IMR-90 (cell line): ENCODE results near the gene GRAMD1A. TPM values are rescaled to one million over a fixed set of nuclear protein-coding genes. Genes with fewer than 3 reads are reported as not detected.

Experiments used
- ATAC-seq: fragments of 200-7000 bp; cut with Tn5 transposase; 2 replicates; pipeline ENCODE4 v1.9.1; 2020; ENCODE audit warnings: low read depth, mild to moderate bottlenecking, moderate library complexity
- BruUV-seq: library from RNA; stranded (reverse); fragments of 400-500 nt; replicated peaks from 2 replicates; lab custom pipeline; 2021; lab: Mats Ljungman, UMichigan
- CTCF ChIA-PET: fragments of 300-600 bp; formaldehyde crosslinking; extraction: SDS; loops from one replicate; lab custom pipeline; 2021; ENCODE audit warnings: antibody characterized with exemption; lab: Yijun Ruan, JAX
- POLR2A ChIA-PET: fragments of 300-600 bp; sonication (Branson Sonifier 250); formaldehyde crosslinking; loops from one replicate; lab custom pipeline; 2022; ENCODE audit warnings: antibody characterized with exemption; ENCODE audit not compliant: unreplicated experiment; lab: Charles Lee
- DNase-seq: peaks from one replicate; pipeline ENCODE4 v3.0.0; 2013
- H2AFZ ChIP-seq: replicated peaks from 2 replicates; pipeline ENCODE3; 2013; ENCODE audit warnings: low read length, mild to moderate bottlenecking; ENCODE audit not compliant: poor library complexity
- H2AK5ac ChIP-seq: 2 replicates; pipeline ENCODE4 v1.6.1; 2013; ENCODE audit warnings: low read depth, low read length, inconsistent platforms
- H2AK9ac ChIP-seq: replicated peaks from 2 replicates; pipeline ENCODE3; 2013; ENCODE audit warnings: mild to moderate bottlenecking, low read depth, low read length, moderate library complexity; ENCODE audit not compliant: poor library complexity
- H2BK120ac ChIP-seq: 2 replicates; pipeline ENCODE4 v1.6.1; 2013; ENCODE audit warnings: low read depth, low read length, inconsistent platforms
- H2BK15ac ChIP-seq: 3 replicates; pipeline ENCODE4 v1.6.1; 2013; ENCODE audit warnings: low read depth, low read length, inconsistent platforms
- H2BK20ac ChIP-seq: 2 replicates; pipeline ENCODE4 v1.6.1; 2013; ENCODE audit warnings: low read depth, mild to moderate bottlenecking, inconsistent platforms, low read length, moderate library complexity
- H2BK5ac ChIP-seq: 2 replicates; pipeline ENCODE4 v1.6.1; 2013; ENCODE audit warnings: mild to moderate bottlenecking, low read depth, low read length, inconsistent platforms; ENCODE audit not compliant: poor library complexity, severe bottlenecking
- H3K14ac ChIP-seq: replicated peaks from 2 replicates; pipeline ENCODE4 v1.6.1; 2013; ENCODE audit warnings: low read depth, low read length, inconsistent platforms
- H3K18ac ChIP-seq: 2 replicates; pipeline ENCODE4 v1.6.1; 2013; ENCODE audit warnings: low read depth, low read length, control low read depth
- H3K23ac ChIP-seq: 2 replicates; pipeline ENCODE4 v1.6.1; 2013; ENCODE audit warnings: low read depth, low read length, inconsistent platforms
- H3K27ac ChIP-seq: 2 replicates; pipeline ENCODE4 v1.5.1; 2013; ENCODE audit warnings: mild to moderate bottlenecking, control low read depth, low read length; ENCODE audit not compliant: insufficient read depth
- H3K27me3 ChIP-seq: 2 replicates; pipeline ENCODE4 v1.6.1; 2013; ENCODE audit warnings: low read length; ENCODE audit not compliant: control insufficient read depth, insufficient read depth
- H3K36me3 ChIP-seq: 2 replicates; pipeline ENCODE4 v1.6.1; 2013; ENCODE audit warnings: low read length, mixed read lengths; ENCODE audit not compliant: control insufficient read depth, insufficient read depth
- H3K4ac ChIP-seq: 2 replicates; pipeline ENCODE4 v1.6.1; 2013; ENCODE audit warnings: low read depth, low read length, inconsistent platforms
- H3K4me1 ChIP-seq: 2 replicates; pipeline ENCODE4 v1.6.1; 2013; ENCODE audit warnings: low read length, mixed read lengths; ENCODE audit not compliant: control insufficient read depth, insufficient read depth
- H3K4me2 ChIP-seq: 2 replicates; pipeline ENCODE4 v1.6.1; 2013; ENCODE audit warnings: low read depth, mild to moderate bottlenecking, control low read depth, low read length, moderate library complexity
- H3K4me3 ChIP-seq: 2 replicates; pipeline ENCODE4 v1.5.1; 2013; ENCODE audit warnings: low read depth, mild to moderate bottlenecking, control low read depth, low read length, moderate library complexity; ENCODE audit not compliant: insufficient read depth
- H3K56ac ChIP-seq: 2 replicates; pipeline ENCODE4 v1.6.1; 2013; ENCODE audit warnings: low read length, inconsistent platforms; ENCODE audit not compliant: insufficient read depth; ENCODE audit errors: extremely low read depth
- H3K79me1 ChIP-seq, 2 experiments: 2 replicates each; pipeline ENCODE4 v1.6.1; 2013; ENCODE audit warnings: low read length in 2 of 2, inconsistent platforms in 1 of 2, low read depth in 1 of 2
- H3K9ac ChIP-seq: 2 replicates; pipeline ENCODE4 v1.6.1; 2013; ENCODE audit warnings: low read depth, low read length, control low read depth
- H3K9me1 ChIP-seq: 2 replicates; pipeline ENCODE4 v1.6.1; 2013; ENCODE audit warnings: low read length, inconsistent platforms; ENCODE audit not compliant: insufficient read depth
- H3K9me3 ChIP-seq: 2 replicates; pipeline ENCODE4 v1.6.1; 2013; ENCODE audit warnings: low read length; ENCODE audit not compliant: control insufficient read depth, insufficient read depth
- H4K20me1 ChIP-seq: 2 replicates; pipeline ENCODE4 v1.6.1; 2013; ENCODE audit warnings: low read length, inconsistent platforms; ENCODE audit not compliant: insufficient read depth
- H4K5ac ChIP-seq: 2 replicates; pipeline ENCODE4 v1.6.1; 2013; ENCODE audit warnings: mild to moderate bottlenecking, low read depth, low read length, control low read depth
- H4K8ac ChIP-seq, 2 experiments: 2 replicates each; pipeline ENCODE4 v1.6.1; 2013; ENCODE audit warnings: low read depth in 2 of 2, low read length in 2 of 2, control low read depth in 1 of 2, inconsistent platforms in 1 of 2
- H4K91ac ChIP-seq: 2 replicates; pipeline ENCODE4 v1.6.1; 2013; ENCODE audit warnings: low read depth, low read length, inconsistent platforms; ENCODE audit not compliant: insufficient read depth
- BHLHE40 ChIP-seq: fragments of 150-350 bp; IDR thresholded peaks from 2 replicates; pipeline ENCODE4 v1.6.1; 2016; ENCODE audit warnings: mild to moderate bottlenecking, low read depth, low read length
- CEBPB ChIP-seq: IDR thresholded peaks from 2 replicates; pipeline ENCODE4 v1.6.1; 2012; ENCODE audit warnings: low read depth, low read length, improper control_type of control experiment
- CHD1 ChIP-seq: IDR thresholded peaks from 2 replicates; pipeline ENCODE4 v1.6.1; 2012; ENCODE audit warnings: low read depth, low read length, improper control_type of control experiment
- FOS ChIP-seq: fragments of 150-350 bp; IDR thresholded peaks from 2 replicates; pipeline ENCODE4 v1.6.1; 2016; ENCODE audit warnings: low read depth, low read length
- MAFK ChIP-seq: IDR thresholded peaks from 2 replicates; pipeline ENCODE4 v1.6.1; 2012; ENCODE audit warnings: low read depth, low read length, improper control_type of control experiment
- MAZ ChIP-seq: IDR thresholded peaks from 2 replicates; pipeline ENCODE4 v1.6.1; 2012; ENCODE audit warnings: low read depth, mild to moderate bottlenecking, low read length, improper control_type of control experiment, moderate library complexity, borderline replicate concordance
- MXI1 ChIP-seq: IDR thresholded peaks from 2 replicates; pipeline ENCODE4 v1.6.1; 2012; ENCODE audit warnings: low read depth, mild to moderate bottlenecking, low read length, moderate library complexity, borderline replicate concordance
- NFE2L2 ChIP-seq: fragments of 150-350 bp; IDR thresholded peaks from 2 replicates; pipeline ENCODE4 v1.6.1; 2016; ENCODE audit warnings: low read depth, mild to moderate bottlenecking, low read length
- POLR2A ChIP-seq: IDR thresholded peaks from 2 replicates; pipeline ENCODE4 v1.6.1; 2012; ENCODE audit warnings: mild to moderate bottlenecking, low read depth, low read length
- RAD21 ChIP-seq: IDR thresholded peaks from 2 replicates; pipeline ENCODE4 v1.6.1; 2012; ENCODE audit warnings: low read length, improper control_type of control experiment
- RCOR1 ChIP-seq: IDR thresholded peaks from 2 replicates; pipeline ENCODE4 v1.6.1; 2012; ENCODE audit warnings: mild to moderate bottlenecking, low read length, improper control_type of control experiment; ENCODE audit not compliant: insufficient replicate concordance
- RFX5 ChIP-seq: IDR thresholded peaks from 2 replicates; pipeline ENCODE4 v1.8.0; 2012; ENCODE audit warnings: low read depth, mild to moderate bottlenecking, low read length, moderate library complexity
- SMC3 ChIP-seq: fragments of 150-350 bp; IDR thresholded peaks from 2 replicates; pipeline ENCODE4 v1.6.1; 2016; ENCODE audit warnings: low read depth, mild to moderate bottlenecking, antibody characterized with exemption, low read length, moderate library complexity
- WGBS, 2 experiments: methylation state at CpG; one replicate each; pipeline versions ENCODE4 v1.1.5 to v1.1.7; 2013; ENCODE audit warnings: missing lambda C conversion rate in 2 of 2; ENCODE audit not compliant: insufficient read length in 1 of 2; ENCODE audit errors: extremely low coverage in 2 of 2; 5-methylcytosine and 5-hydroxymethylcytosine counted together
- dilution Hi-C: fragments of 300-500 bp; cut with HindIII; formaldehyde crosslinking; loops from one replicate; pipeline ENCODE4 v1.14.3; 2018; ENCODE audit warnings: low sequenced_read_pairs; ENCODE audit not compliant: unreplicated experiment
- in situ Hi-C: fragments of 300-500 bp; cut with MboI; formaldehyde crosslinking; loops from 3 replicates; pipeline ENCODE4 v1.14.3; 2019; ENCODE audit warnings: low sequenced_read_pairs, inconsistent platforms, mixed read lengths
- intact Hi-C: fragments of 100-400 bp; cut with micrococcal nuclease; formaldehyde crosslinking; loops from 2 replicates; pipeline ENCODE4 v1.10.0; 2022
- polyA plus RNA-seq, 3 experiments: library from polyadenylated mRNA; depleted of rRNA; stranded (reverse); fragments of >200 nt; gene quantifications; 2 replicates each; pipeline ENCODE4 v1.2.3, GENCODE V29; 2012; ENCODE audit warnings: low replicate concordance in 1 of 3
- total RNA-seq: library from RNA; depleted of rRNA; stranded (reverse); fragments of >200 nt; gene quantifications from 2 replicates; pipeline ENCODE4 v1.2.3, GENCODE V29; 2012
- TF ChIP-seq, protein P1 (sequence below): fragments of 150-350 bp; IDR thresholded peaks from 2 replicates; pipeline ENCODE4 v1.6.1; 2017; ENCODE audit warnings: mild to moderate bottlenecking, antibody characterized with exemption, low read length, low read depth
- TF ChIP-seq, protein P2 (sequence below): fragments of 150-350 bp; IDR thresholded peaks from 2 replicates; pipeline ENCODE4 v1.6.1; 2016; ENCODE audit warnings: low read depth, mild to moderate bottlenecking, low read length, moderate library complexity, borderline replicate concordance
- TF ChIP-seq, protein P3 (sequence below): conservative IDR thresholded peaks from 2 replicates; pipeline ENCODE4 v1.5.1; 2012; ENCODE audit warnings: mild to moderate bottlenecking, low read depth, low read length, improper control_type of control experiment

Gene GRAMD1A
- total and polyA plus RNA-seq, 2 of the 4 experiments (the other 2 are of a cell fraction) = 11.1 to 63.0 TPM

DNA sequence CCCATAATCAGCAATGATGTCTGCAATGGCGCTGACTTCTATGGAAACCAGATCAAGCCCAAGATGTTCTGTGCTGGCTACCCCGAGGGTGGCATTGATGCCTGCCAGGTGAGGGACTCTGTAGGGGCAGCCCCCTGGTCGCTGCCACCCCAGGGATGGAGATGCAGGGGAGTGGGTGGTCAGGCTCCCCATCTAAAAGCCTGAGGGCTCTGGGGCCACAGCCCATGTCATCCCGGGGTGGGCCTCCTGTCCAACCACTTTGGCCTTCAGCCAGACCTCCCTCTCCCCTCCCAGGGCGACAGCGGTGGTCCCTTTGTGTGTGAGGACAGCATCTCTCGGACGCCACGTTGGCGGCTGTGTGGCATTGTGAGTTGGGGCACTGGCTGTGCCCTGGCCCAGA is 65.5 kb downstream of the GRAMD1A start:
- Histone ChIP-seq H3K4me1 (peaks cover 4% of the 10 kb centered on the region), H3K4ac (no peak overlapping the region), H3K27me3 (no peaks in the 10 kb centered on the region; the same call in 1 of the 2 replicates), H3K14ac (no peak overlapping the region), H2AK5ac (no peak overlapping the region), H4K8ac (no peak overlapping the region), H4K20me1 (no peaks in the 10 kb centered on the region), H3K9me1 (no peaks in the 10 kb centered on the region), H3K79me1 (no peaks in the 10 kb centered on the region), H2BK5ac (no peak overlapping the region), H2AFZ (no peak overlapping the region), H3K4me3 (no peak overlapping the region), H2BK120ac (no peak overlapping the region), H3K9me3 (peaks cover 5% of the 10 kb centered on the region), H2BK15ac (no peak overlapping the region), H3K4me2 (no peak overlapping the region), H3K56ac (no peak overlapping the region), H3K36me3 (no peaks in the 10 kb centered on the region), H2BK20ac (no peak overlapping the region), H4K5ac (no peak overlapping the region), H2AK9ac (no peak overlapping the region), H3K23ac (no peak overlapping the region), H3K18ac (no peak overlapping the region), H3K27ac (no peak overlapping the region), H4K91ac (no peak overlapping the region), H3K9ac (no peak overlapping the region)
- no peak for DNase-seq
- WGBS, 2 experiments = 88% methylated on average over 5 of the region's 10 CpGs; no CpG with 5 or more reads in 1 of the 2 experiments
- intact Hi-C loops (no loop called here), dilution Hi-C loops (no loop called here), in situ Hi-C loops (loop anchor here (5.0 kb wide), 1 partner anchor 72 kb away; the partner anchor contains the start of genes FXYD1 and LGI4)
- no peak for ATAC-seq
- no peak for TF ChIP-seq MAFK
- no peak for TF ChIP-seq MXI1
- no peak for TF ChIP-seq CHD1
- TF ChIP-seq RFX5 = no peak
- TF ChIP-seq BHLHE40 = no peak
- TF ChIP-seq, protein P1, sequence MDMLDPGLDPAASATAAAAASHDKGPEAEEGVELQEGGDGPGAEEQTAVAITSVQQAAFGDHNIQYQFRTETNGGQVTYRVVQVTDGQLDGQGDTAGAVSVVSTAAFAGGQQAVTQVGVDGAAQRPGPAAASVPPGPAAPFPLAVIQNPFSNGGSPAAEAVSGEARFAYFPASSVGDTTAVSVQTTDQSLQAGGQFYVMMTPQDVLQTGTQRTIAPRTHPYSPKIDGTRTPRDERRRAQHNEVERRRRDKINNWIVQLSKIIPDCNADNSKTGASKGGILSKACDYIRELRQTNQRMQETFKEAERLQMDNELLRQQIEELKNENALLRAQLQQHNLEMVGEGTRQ = no peak
- TF ChIP-seq FOS = no peak
- no peak for TF ChIP-seq SMC3
- TF ChIP-seq RCOR1 = no peak
- TF ChIP-seq POLR2A = no peak
- TF ChIP-seq MAZ = no peak
- TF ChIP-seq RAD21 = no peak
- TF ChIP-seq NFE2L2 = no peak
- TF ChIP-seq, protein P2, sequence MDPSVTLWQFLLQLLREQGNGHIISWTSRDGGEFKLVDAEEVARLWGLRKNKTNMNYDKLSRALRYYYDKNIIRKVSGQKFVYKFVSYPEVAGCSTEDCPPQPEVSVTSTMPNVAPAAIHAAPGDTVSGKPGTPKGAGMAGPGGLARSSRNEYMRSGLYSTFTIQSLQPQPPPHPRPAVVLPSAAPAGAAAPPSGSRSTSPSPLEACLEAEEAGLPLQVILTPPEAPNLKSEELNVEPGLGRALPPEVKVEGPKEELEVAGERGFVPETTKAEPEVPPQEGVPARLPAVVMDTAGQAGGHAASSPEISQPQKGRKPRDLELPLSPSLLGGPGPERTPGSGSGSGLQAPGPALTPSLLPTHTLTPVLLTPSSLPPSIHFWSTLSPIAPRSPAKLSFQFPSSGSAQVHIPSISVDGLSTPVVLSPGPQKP = no peak
- TF ChIP-seq, protein P3, sequence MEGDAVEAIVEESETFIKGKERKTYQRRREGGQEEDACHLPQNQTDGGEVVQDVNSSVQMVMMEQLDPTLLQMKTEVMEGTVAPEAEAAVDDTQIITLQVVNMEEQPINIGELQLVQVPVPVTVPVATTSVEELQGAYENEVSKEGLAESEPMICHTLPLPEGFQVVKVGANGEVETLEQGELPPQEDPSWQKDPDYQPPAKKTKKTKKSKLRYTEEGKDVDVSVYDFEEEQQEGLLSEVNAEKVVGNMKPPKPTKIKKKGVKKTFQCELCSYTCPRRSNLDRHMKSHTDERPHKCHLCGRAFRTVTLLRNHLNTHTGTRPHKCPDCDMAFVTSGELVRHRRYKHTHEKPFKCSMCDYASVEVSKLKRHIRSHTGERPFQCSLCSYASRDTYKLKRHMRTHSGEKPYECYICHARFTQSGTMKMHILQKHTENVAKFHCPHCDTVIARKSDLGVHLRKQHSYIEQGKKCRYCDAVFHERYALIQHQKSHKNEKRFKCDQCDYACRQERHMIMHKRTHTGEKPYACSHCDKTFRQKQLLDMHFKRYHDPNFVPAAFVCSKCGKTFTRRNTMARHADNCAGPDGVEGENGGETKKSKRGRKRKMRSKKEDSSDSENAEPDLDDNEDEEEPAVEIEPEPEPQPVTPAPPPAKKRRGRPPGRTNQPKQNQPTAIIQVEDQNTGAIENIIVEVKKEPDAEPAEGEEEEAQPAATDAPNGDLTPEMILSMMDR = no peak
- TF ChIP-seq CEBPB = no peak
- BruUV-seq = no TSS peak
- POLR2A ChIA-PET = no interaction called here
- CTCF ChIA-PET = no interaction called here
